Stimulated activated CD4-positive, alpha-beta T cell treated with anti-CD3 and anti-CD28 coated beads, Interleukin-1b, Interleukin-23, amount 100 ng/mL, for 1 hour (primary cell): Measurements from ENCODE around the gene CYP27C1.
"Not testable (repeated sequence)": the region's sequence is repeated elsewhere in the genome, so short reads cannot be mapped to it uniquely, and the experiment has no call there.

Experiments used
- DNase-seq, 2 donors: peaks; one replicate each; pipeline ENCODE4 v3.0.0-alpha.2; 2020; ENCODE audit warnings: low read depth in 2 of 2

Gene CYP27C1

GRCh38 chr2:127225186-127225960, 5.3 kb upstream of the CYP27C1 start:
- DNase-seq = no peak

GRCh38 chr2:127224135-127224534, 4.0 kb upstream of the CYP27C1 start:
- DNase-seq = not testable (repeated sequence)

GRCh38 chr2:127220768-127221527, 849 bp upstream of the CYP27C1 start:
- DNase-seq = no peak

DNA sequence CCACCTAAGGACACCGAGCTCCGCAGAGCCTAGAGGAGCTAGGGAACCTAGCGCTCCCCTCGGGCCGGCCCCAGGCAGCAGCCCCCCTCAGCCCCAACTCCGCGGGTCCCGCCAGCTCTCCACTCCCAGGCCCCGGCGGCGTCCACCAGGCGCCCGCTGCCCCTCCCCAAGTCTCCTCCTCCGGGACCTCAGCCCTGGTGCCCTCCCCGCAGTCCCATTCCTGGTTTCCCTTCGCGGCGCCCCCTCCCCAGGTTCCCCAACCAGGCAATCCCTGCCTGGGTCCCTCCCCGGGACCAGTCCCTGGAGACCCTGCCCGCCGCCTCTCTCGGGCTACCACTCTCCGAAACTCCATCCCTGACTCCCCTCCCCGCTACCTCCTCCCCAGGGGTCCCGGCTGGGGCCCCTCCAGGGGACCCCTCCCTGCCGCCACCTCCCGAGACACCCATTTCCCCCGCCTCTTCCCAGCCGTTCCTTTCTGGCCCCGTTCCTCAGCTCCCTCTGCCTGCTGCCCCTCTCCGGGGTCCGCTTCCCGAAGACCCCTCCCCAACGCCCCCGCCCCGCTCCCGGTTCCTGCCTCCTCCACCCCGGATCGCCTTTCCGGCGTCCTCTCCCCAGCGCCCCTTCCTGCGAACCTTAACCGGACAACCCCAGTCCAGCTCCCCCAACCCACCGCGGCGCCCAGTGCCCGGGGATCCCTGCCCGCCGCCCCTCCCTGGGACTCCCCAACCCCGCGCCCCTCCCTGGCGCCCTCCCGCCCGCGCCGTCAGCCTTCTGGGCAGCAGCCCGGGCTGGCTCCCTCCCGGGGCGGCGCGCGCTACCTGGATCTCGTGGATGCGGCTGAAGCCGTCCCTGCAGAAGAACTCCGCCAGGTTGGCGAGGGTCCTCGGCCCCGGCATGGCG, 678 bp downstream of the CYP27C1 start:
- no peak for DNase-seq

DNA sequence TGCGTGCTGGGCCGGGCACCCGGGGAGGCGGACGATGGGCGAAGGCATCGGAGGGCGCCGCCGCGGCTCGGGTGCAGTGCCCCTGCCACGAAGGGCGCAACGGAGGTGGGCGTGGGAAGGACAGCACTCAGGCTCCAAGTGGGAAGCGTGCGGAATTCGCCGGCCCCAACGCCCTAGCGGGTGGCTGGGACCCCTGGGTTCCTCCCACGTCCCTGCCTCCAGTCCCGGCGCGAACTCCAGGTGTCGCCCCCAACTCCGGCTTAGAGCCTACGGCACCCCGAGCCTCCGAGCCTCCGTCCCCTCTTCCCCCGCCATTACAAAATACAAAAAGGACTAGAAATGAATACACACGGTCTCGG, 1.3 kb downstream of the CYP27C1 start:
- no peak for DNase-seq

- DNase-seq = no peak
Measured at GRCh38 chr2:127217470-127218325, 2.4 kb downstream of the CYP27C1 start.

- no peak for DNase-seq
Measured at GRCh38 chr2:127216593-127216992, 3.5 kb downstream of the CYP27C1 start.

DNA sequence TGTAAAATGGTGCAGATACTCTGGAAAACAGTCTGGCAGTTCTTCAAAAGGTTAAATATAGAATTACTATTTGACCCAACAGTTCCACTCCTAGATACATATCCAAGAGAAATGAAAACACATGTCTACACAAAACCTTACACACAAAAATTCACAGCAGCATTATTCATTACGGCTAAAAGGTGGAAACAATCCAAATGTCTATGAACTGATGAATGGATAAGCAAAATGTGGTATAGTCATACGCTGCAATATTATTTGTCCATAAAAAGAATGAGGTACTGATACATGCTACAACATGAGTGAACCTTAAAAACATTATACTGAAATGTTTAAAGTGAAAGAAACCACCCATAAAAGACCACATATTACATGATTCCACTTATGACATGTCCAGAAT, 4.0 kb downstream of the CYP27C1 start:
- no peak for DNase-seq

DNA sequence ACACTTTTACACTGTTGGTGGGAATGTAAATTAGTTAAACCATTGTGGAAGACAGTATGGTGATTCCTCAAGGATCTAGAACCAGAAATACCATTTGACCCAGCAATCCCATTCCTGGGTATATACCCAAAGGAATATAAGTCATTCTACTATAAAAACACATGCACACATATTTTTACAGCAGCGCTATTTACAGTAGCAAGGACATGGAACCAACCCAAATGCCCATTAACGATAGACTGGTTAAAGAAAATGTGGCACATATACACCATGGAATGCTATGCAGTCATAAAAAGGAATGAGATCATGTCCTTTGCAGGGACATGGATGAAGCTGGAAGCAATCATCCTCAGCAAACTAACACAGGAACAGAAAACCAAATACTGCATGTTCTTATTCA, 5.9 kb downstream of the CYP27C1 start:
- not testable (repeated sequence) for DNase-seq

GRCh38 chr2:127208313-127208712, 11.8 kb downstream of the CYP27C1 start:
- DNase-seq = no peak

DNA sequence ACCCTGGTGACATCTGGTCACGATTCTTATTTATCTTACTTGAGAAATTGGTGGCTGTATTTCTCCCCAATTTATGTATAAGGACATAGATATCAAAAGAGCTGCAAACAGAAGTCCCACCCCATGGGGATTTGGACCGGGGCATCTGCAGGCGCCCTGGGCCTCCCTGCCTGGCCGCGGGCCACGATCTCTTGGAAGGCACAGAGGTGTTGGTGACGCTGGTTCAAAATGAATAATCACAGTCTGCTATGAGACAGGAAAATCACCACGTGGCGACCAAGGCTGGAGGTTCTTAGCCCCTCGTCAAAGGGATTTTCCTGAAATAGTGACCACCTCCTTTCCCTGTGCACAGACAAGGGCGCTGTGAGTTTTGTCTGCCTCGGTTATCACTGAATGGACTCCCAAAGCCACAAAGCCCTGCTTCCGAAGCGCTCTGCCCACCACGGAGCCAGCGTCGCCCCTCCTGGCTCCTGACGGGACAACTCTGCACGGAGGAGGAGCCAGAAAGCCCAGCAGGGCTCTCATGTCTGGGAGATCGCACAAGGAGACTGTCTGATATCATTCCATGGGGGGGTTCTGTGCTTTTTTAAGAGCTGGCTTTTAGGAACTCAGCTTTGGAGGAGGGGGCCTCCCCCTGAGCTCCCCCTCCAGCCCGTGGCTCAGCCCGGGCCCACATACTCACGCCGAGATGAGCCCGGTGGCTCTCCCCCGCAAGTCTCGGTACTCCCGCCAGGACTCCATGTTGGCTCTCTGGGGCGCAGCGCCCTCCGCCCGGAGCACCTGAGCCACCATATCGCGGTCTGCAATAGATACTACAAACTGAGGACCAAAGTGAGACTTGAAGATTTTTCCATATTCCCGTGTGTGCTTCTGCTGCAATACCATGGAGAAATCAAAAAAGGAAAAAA, 14.6 kb downstream of the CYP27C1 start:
- DNase-seq = no peak

DNA sequence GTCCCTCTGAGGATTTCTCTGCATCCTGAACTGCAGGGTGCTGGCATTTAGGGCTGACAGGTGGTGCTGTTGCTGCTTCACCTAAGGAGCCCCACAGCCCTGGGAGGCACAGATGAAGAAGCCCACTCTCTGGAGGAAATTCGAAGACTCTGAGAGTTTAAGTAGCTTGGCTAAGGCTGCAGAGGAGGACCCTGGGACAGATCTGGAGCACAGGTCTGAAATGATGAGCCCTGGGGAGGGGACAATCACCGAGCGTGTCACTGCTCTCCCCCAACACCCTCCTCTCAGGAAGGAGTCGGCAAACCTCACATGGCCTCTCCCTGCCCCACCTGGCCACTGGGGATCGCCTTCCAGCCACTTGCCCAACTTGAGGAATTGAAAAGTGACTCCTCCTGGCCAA, 18.6 kb downstream of the CYP27C1 start:
- no peak for DNase-seq

DNA sequence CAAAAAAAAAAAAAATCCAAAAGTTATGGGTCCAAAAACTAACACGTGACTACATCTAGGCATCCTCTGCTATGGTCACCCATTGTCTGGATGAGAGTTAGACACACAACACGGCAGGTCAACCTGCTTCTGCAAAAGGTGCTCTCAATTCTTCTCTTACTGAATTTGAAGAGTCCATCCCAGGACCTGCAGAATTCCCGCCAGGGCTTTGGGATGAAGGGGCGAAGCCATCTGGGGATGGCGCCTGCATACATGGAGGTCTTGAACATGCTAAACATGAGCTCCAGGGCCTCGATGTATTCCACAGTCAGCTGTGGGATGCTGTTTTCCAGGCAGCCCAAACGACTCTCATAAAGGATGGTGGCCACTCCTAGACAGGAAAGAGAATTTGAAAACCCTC, 19.1 kb downstream of the CYP27C1 start:
- no peak for DNase-seq

DNA sequence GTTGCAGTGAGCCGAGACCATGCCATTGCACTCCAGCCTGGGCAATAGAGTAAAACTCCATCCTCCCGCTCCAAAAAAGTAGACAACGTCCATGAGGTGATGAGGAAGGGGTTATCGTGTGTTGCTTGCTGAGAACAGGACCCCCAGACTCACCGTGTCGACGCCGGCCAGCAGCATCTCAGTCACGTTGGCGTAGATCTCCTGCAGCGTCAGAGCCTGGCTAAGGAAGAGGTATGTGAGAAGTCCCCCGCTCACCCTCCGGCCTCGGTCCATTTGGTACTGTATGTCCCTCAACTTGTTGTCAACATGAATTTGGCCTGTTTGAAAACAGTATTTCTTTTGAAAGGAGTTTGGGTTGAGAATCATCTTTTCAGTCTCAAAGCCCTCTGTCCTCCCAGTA, 20.9 kb downstream of the CYP27C1 start:
- DNase-seq = no peak

GRCh38 chr2:127197475-127198385, 22.4 kb downstream of the CYP27C1 start:
- DNase-seq = peak in 1 of 2 donors; percentile 20

GRCh38 chr2:127196998-127197397, 23.1 kb downstream of the CYP27C1 start:
- no peak for DNase-seq

- DNase-seq = no peak
Measured at GRCh38 chr2:127196549-127196948, 23.6 kb downstream of the CYP27C1 start.

DNA sequence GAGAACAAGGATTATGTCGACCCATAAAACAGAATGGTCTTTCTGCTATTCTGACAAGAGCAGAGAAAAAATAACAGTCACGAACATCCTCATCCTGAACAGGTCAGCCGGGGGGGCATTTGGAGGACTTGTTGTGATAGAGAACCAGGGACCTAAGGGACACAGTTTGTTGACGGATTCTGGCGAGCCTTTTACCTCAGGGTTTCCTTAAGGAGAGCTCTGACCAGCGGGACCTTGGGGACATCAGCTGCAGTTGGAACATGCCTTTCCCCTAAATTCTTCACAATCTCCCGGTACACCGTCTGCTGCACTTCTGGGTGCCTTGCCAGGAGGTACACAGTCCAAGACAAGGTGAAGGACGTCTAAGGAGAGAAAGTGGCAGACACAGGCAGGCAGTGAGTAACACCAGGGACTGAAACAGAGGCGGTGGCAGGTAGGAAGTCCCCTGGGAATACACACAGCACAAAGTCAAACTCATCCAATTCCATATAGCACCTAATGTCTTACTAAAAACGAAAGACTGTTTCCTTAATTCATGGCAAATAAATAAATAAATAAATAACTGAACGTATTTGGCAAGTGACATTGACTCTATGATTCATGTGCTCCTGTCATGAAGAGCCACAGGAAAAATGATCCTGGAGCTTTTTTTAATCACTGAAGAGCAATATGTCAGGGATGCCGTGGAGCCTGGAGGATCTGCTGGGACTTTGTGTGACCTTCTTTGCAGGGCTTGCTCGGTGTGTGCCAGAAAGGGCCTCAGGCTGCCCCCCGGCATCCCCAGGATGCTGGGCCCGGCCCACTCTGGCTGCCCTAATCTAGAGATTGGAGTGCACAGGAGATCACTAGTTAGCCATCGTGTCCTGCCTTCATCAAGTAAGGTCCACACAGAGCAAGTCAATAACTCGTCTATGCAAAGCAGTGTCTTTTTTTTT, 24.7 kb downstream of the CYP27C1 start:
- DNase-seq = no peak
